K562 (cell line): ENCODE data around the gene SESN2. TPM values are rescaled to one million over a fixed set of nuclear protein-coding genes. Genes with fewer than 3 reads are reported as not detected.
A peak's percentile ranks its signal among the peaks of the same experiment; 100 is the strongest.

ENCODE experiments used
- ATAC-seq: fragments of 200-7000 bp; cut with Tn5 transposase; 3 replicates; pipeline ENCODE4 v1.9.1; 2020; ENCODE audit warnings: moderate library complexity
- BruUV-seq: library from RNA; stranded (reverse); fragments of 400-500 nt; replicated peaks from 2 replicates; lab custom pipeline; 2021; lab: Mats Ljungman, UMichigan
- CTCF ChIA-PET: fragments of 300-600 bp; formaldehyde crosslinking; extraction: SDS; loops from one replicate; lab custom pipeline; 2021; ENCODE audit warnings: low intra/inter-chr PET ratio; lab: Yijun Ruan, JAX
- POLR2A ChIA-PET: fragments of 300-600, 350-650 bp; sonication (Branson Sonifier 250); formaldehyde crosslinking; extraction: SDS; loops from one replicate; lab custom pipeline; 2021; ENCODE audit warnings: antibody characterized with exemption, inconsistent platforms; lab: Yijun Ruan, JAX
- DNase-seq, 4 experiments: peaks; one replicate each; pipeline versions ENCODE4 v3.0.0 to v3.0.0-alpha.2; 2011 to 2018; ENCODE audit warnings: low spot score in 3 of 4, mixed read lengths in 3 of 4; ENCODE audit errors: extremely low read depth in 1 of 4
- FAIRE-seq: peaks from 2 replicates; lab custom pipeline; 2011; peaks lifted over from hg19 to GRCh38; lab: Jason Lieb, UNC
- H2AFZ ChIP-seq: 2 replicates; pipeline ENCODE4 v1.6.0; 2011; ENCODE audit warnings: low read depth, low read length, control low read depth, inconsistent platforms
- H3K27ac ChIP-seq: fragments of 200-600 bp; 3 replicates; pipeline ENCODE4 v1.8.0; 2011; ENCODE audit warnings: low read depth, mild to moderate bottlenecking, control low read depth, inconsistent platforms, low read length, moderate library complexity, mixed read lengths; ENCODE audit errors: extremely low read depth
- H3K27me3 ChIP-seq, 2 experiments: fragments of 300-600 bp in 1 of 2; 2 replicates in 1 of 2; 3 replicates in 1 of 2; pipeline versions ENCODE4 v1.6.0 to v1.8.0; 2011; ENCODE audit warnings: inconsistent platforms in 2 of 2, low read length in 2 of 2, mild to moderate bottlenecking in 1 of 2, mixed read lengths in 1 of 2, moderate library complexity in 1 of 2; ENCODE audit not compliant: control insufficient read depth in 2 of 2, insufficient read depth in 2 of 2
- H3K36me3 ChIP-seq: fragments of 300-600 bp; 3 replicates; pipeline ENCODE4 v1.8.0; 2011; ENCODE audit warnings: mild to moderate bottlenecking, low read length, inconsistent platforms; ENCODE audit not compliant: control insufficient read depth, insufficient read depth
- H3K4me1 ChIP-seq, 2 experiments: fragments of 200-600 bp in 1 of 2; replicated peaks in 1 of 2; 2 replicates in 1 of 2; 3 replicates in 1 of 2; pipeline versions ENCODE4 v1.5.1 to v1.8.0; 2011; ENCODE audit warnings: inconsistent platforms in 2 of 2, low read length in 2 of 2, mild to moderate bottlenecking in 1 of 2, mixed read lengths in 1 of 2, moderate library complexity in 1 of 2; ENCODE audit not compliant: control insufficient read depth in 2 of 2, insufficient read depth in 2 of 2
- H3K4me2 ChIP-seq: 2 replicates; pipeline ENCODE4 v1.6.1; 2011; ENCODE audit warnings: low read length, control low read depth, inconsistent platforms, mixed read lengths; ENCODE audit not compliant: insufficient read depth
- H3K4me3 ChIP-seq: fragments of 200-600 bp; sonication (generic), shearing (Covaris generic); 2 replicates; pipeline ENCODE4 v1.5.1; 2016; ENCODE audit warnings: control low read depth, inconsistent platforms
- H3K79me2 ChIP-seq: fragments of 200-600 bp; 3 replicates; pipeline ENCODE4 v1.8.0; 2011; ENCODE audit warnings: low read length, inconsistent platforms; ENCODE audit not compliant: control insufficient read depth, insufficient read depth
- H3K9ac ChIP-seq, 2 experiments: 2 replicates each; pipeline versions ENCODE4 v1.6.0 to v1.6.1; 2011; ENCODE audit warnings: low read depth in 2 of 2, low read length in 2 of 2, control low read depth in 1 of 2, inconsistent platforms in 1 of 2, mild to moderate bottlenecking in 1 of 2, mixed read lengths in 1 of 2; ENCODE audit not compliant: insufficient read depth in 1 of 2
- H3K9me1 ChIP-seq: one replicate; pipeline ENCODE4 v1.6.0; 2011; ENCODE audit warnings: inconsistent platforms, mild to moderate bottlenecking, low read length, moderate library complexity; ENCODE audit not compliant: control insufficient read depth, insufficient read depth
- H3K9me3 ChIP-seq: replicated peaks from 2 replicates; pipeline ENCODE4 v1.5.1; 2011; ENCODE audit warnings: low read depth, low read length, inconsistent platforms; ENCODE audit not compliant: control insufficient read depth, insufficient read depth
- H4K20me1 ChIP-seq: replicated peaks from 2 replicates; pipeline ENCODE4 v1.6.1; 2011; ENCODE audit warnings: low read length, inconsistent platforms, mixed read lengths; ENCODE audit not compliant: control insufficient read depth, insufficient read depth
- CBFB ChIP-seq: sonication (generic); formaldehyde crosslinking; IDR thresholded peaks from 2 replicates; pipeline ENCODE4 v1.4.0; 2020; ENCODE audit warnings: mild to moderate bottlenecking, missing genetic modification reagents
- KDM4B ChIP-seq, 2 experiments: fragments of 450-650 bp in 1 of 2; sonication (generic) in 1 of 2; IDR thresholded peaks; 2 replicates each; pipeline ENCODE4 v1.6.1; 2016 to 2017; ENCODE audit warnings: borderline replicate concordance in 2 of 2, antibody characterized with exemption in 1 of 2, low read depth in 1 of 2, mild to moderate bottlenecking in 1 of 2
- SMC3 ChIP-seq: conservative IDR thresholded peaks from 2 replicates; pipeline ENCODE4 v1.6.1; 2011; ENCODE audit warnings: low read depth, low read length, improper control_type of control experiment; ENCODE audit not compliant: insufficient read depth
- YY1 ChIP-seq, 3 experiments: IDR thresholded peaks; 2 replicates each; pipeline ENCODE4 v1.6.1; 2011; ENCODE audit warnings: low read length in 2 of 3, mild to moderate bottlenecking in 2 of 3, moderate library complexity in 2 of 3, borderline replicate concordance in 1 of 3, control low read depth in 1 of 3, low read depth in 1 of 3; ENCODE audit not compliant: insufficient read depth in 3 of 3, insufficient replicate concordance in 2 of 3, control insufficient read depth in 1 of 3, insufficient read length in 1 of 3; ENCODE audit errors: extremely low read depth in 1 of 3
- ZNF717 ChIP-seq: fragments of 250-450 bp; sonication (Bioruptor Pico); IDR thresholded peaks from 2 replicates; pipeline ENCODE4 v1.5.0; 2021
- WGBS: fragments of 100-300 bp; shearing (Covaris generic); methylation state at CpG from one replicate; pipeline ENCODE4 v1.1.6; 2016; ENCODE audit warnings: low coverage, mixed read lengths; ENCODE audit not compliant: insufficient coverage; ENCODE audit errors: missing lambda C conversion rate; 5-methylcytosine and 5-hydroxymethylcytosine counted together
- in situ Hi-C: fragments of 300-500 bp; cut with MboI; formaldehyde crosslinking; loops from 4 replicates; pipeline ENCODE4 v1.15.0; 2018; ENCODE audit warnings: inconsistent platforms, mixed read lengths
- intact Hi-C: fragments of 100-400 bp; cut with micrococcal nuclease; formaldehyde crosslinking; loops from 2 replicates; pipeline ENCODE4 v1.14.2; 2022
- polyA plus RNA-seq, 8 experiments: library from polyadenylated mRNA; depleted of rRNA in 4 of 8; stranded (reverse) in 5 of 8; unstranded in 3 of 8; fragments of >200 nt; fragmentation: Nextera tagmentation in 2 of 8; fragmentation: Illumina TruSeq in 1 of 8; extraction: Ambion mirVana in 2 of 8; extraction: Trizol in 1 of 8; gene quantifications; 2 replicates each; pipeline versions ENCODE4 v1.2.1 to v1.2.3, GENCODE V29; 2011 to 2014; ENCODE audit warnings: inconsistent platforms in 1 of 8, missing spikeins in 1 of 8
- total RNA-seq, 7 experiments: library from RNA; depleted of rRNA in 6 of 7; stranded (reverse); fragments of >200 nt in 6 of 7; fragmentation: Illumina TruSeq in 2 of 7; extraction: Trizol in 2 of 7; gene quantifications; 2 replicates each; pipeline versions ENCODE4 v1.2.1 to v1.2.3, GENCODE V29; 2011 to 2021; ENCODE audit warnings: low replicate concordance in 1 of 7
- TF ChIP-seq, protein P1 (sequence below): fragments of 250-450 bp; sonication (Bioruptor Pico); IDR thresholded peaks from 2 replicates; pipeline ENCODE4 v1.9.0; 2021; ENCODE audit warnings: mild to moderate bottlenecking, inconsistent platforms
- TF ChIP-seq, protein P2 (sequence below): fragments of 450-650 bp; formaldehyde crosslinking; IDR thresholded peaks from 2 replicates; pipeline ENCODE4 v1.4.0; 2022; ENCODE audit warnings: missing genetic modification characterization
- TF ChIP-seq, protein P3 (sequence below): IDR thresholded peaks from 2 replicates; pipeline ENCODE4 v1.6.1; 2011; ENCODE audit warnings: borderline replicate concordance, low read depth, mild to moderate bottlenecking, moderate library complexity, low read length; ENCODE audit not compliant: insufficient read depth, poor library complexity, severe bottlenecking
- TF ChIP-seq, protein P4 (sequence below): sonication (generic); IDR thresholded peaks from 2 replicates; pipeline ENCODE4 v1.6.1; 2016
- TF ChIP-seq, protein P5 (sequence below): fragments of 450-650 bp; formaldehyde crosslinking; IDR thresholded peaks from 2 replicates; pipeline ENCODE4 v1.4.0; 2020; ENCODE audit warnings: mild to moderate bottlenecking

Gene SESN2
- total and polyA plus RNA-seq, 9 of the 15 experiments (the other 6 are each of a cell fraction or from before 2014, with no cell fraction given), result 3.7 to 71.3 (median 16.8) TPM

DNA sequence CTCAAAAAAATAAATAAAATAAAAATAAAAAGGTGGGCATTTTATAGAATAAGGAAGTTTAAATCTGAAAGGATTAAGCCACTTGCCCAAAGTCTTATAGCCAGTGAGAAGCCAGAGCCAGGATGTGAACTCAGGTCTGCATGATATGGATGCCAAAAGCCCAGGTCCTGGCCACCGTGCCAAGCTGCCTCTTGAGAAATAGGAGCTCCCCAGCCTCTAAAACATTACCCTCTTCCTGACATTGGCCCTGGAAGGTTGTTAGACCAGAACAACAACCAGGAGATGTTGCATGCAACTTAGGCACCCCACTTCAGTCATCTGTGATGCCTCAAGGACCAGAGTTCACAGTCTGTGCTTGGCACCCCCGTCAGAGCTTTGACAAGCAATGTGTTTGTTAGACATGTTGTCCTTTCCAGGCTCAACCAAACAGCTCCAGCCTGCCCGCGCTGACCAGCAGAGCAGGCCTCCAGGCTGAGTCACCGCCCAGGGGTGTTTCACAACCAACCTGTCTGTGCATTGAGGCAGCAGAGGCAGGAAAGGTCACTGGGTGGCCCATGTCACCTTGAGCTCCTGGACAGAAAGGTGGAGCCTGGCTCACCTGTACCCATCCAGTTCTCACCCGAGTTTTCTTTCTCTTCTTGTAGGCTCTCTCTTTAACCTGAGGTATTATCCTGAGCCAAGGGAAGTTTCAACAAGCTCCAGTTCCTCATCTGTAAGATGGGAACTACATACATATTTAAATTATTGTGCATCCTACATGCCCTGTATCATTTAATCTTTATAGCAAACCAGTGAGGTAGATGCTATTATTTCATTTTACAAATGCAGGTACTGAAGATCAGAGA lies 54.6 kb downstream of the SESN2 start:
- ChIA-PET POLR2A (interaction anchor here (0.9 to 7.9 kb wide), 6 partner anchors 9 to 49 kb away, joined by 3 to 102 read pairs (median 6); partner anchors contain the start of gene MED18), CTCF (no interaction called here)
- FAIRE-seq, result peak; percentile 59
- Histone ChIP-seq H3K9me3 (no peaks in the 10 kb centered on the region), H3K9ac (peak overlapping the region; percentile 9 to 67; a peak in 3 of 4 replicates), H3K36me3 (no peaks in the 10 kb centered on the region), H3K4me3 (no peak overlapping the region), H4K20me1 (no peaks in the 10 kb centered on the region), H3K9me1 (no peaks in the 10 kb centered on the region), H3K27ac (peak overlapping the region; percentile 20; the same call in 1 of the 3 replicates), H2AFZ (peak overlapping the region; percentile 90), H3K4me2 (peak overlapping the region; percentile 33), H3K4me1 (peaks cover 10 to 11% of the 10 kb centered on the region in 2 experiments; a peak in 4 of 5 replicates), H3K27me3 (no peaks in the 10 kb centered on the region), H3K79me2 (no peaks in the 10 kb centered on the region)
- ATAC-seq, result peak; percentile 96
- DNase-seq, result peak in 3 of 4 experiments; percentile 42 to 72 (median 63)
- in situ Hi-C loops, result no loop called here
- 20% methylated on average over 6 of the region's 6 CpGs for WGBS
- BruUV-seq, result no TSS peak
- intact Hi-C loops, result no loop called here
- TF ChIP-seq, protein P1, sequence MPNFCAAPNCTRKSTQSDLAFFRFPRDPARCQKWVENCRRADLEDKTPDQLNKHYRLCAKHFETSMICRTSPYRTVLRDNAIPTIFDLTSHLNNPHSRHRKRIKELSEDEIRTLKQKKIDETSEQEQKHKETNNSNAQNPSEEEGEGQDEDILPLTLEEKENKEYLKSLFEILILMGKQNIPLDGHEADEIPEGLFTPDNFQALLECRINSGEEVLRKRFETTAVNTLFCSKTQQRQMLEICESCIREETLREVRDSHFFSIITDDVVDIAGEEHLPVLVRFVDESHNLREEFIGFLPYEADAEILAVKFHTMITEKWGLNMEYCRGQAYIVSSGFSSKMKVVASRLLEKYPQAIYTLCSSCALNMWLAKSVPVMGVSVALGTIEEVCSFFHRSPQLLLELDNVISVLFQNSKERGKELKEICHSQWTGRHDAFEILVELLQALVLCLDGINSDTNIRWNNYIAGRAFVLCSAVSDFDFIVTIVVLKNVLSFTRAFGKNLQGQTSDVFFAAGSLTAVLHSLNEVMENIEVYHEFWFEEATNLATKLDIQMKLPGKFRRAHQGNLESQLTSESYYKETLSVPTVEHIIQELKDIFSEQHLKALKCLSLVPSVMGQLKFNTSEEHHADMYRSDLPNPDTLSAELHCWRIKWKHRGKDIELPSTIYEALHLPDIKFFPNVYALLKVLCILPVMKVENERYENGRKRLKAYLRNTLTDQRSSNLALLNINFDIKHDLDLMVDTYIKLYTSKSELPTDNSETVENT (CRISPR knock-in tag), result no peak
- TF ChIP-seq ZNF717, result no peak
- peak; percentile 68; the same call in 1 of the 2 replicates for TF ChIP-seq CBFB (CRISPR knock-in tag)
- TF ChIP-seq YY1 (IDR thresholded peaks at IDR 0.05; ENCODE audit: borderline replicate concordance in 1 of 3, control insufficient read depth in 1 of 3, extremely low read depth in 1 of 3, insufficient read depth in 3 of 3, insufficient read length in 1 of 3, insufficient replicate concordance in 2 of 3, low read depth in 1 of 3, low read length in 2 of 3), result peak in 1 of 3 experiments; percentile 12
- TF ChIP-seq KDM4B (IDR thresholded peaks at IDR 0.05; ENCODE audit: borderline replicate concordance in 2 of 2, low read depth in 1 of 2), result no peak
- no peak for TF ChIP-seq SMC3
- TF ChIP-seq, protein P2, sequence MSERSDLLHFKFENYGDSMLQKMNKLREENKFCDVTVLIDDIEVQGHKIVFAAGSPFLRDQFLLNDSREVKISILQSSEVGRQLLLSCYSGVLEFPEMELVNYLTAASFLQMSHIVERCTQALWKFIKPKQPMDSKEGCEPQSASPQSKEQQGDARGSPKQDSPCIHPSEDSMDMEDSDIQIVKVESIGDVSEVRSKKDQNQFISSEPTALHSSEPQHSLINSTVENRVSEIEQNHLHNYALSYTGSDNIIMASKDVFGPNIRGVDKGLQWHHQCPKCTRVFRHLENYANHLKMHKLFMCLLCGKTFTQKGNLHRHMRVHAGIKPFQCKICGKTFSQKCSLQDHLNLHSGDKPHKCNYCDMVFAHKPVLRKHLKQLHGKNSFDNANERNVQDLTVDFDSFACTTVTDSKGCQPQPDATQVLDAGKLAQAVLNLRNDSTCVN (CRISPR knock-in tag), result peak; percentile 70; the same call in 1 of the 2 replicates
- TF ChIP-seq, protein P3, sequence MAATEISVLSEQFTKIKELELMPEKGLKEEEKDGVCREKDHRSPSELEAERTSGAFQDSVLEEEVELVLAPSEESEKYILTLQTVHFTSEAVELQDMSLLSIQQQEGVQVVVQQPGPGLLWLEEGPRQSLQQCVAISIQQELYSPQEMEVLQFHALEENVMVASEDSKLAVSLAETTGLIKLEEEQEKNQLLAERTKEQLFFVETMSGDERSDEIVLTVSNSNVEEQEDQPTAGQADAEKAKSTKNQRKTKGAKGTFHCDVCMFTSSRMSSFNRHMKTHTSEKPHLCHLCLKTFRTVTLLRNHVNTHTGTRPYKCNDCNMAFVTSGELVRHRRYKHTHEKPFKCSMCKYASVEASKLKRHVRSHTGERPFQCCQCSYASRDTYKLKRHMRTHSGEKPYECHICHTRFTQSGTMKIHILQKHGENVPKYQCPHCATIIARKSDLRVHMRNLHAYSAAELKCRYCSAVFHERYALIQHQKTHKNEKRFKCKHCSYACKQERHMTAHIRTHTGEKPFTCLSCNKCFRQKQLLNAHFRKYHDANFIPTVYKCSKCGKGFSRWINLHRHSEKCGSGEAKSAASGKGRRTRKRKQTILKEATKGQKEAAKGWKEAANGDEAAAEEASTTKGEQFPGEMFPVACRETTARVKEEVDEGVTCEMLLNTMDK, result no peak
- TF ChIP-seq, protein P4, sequence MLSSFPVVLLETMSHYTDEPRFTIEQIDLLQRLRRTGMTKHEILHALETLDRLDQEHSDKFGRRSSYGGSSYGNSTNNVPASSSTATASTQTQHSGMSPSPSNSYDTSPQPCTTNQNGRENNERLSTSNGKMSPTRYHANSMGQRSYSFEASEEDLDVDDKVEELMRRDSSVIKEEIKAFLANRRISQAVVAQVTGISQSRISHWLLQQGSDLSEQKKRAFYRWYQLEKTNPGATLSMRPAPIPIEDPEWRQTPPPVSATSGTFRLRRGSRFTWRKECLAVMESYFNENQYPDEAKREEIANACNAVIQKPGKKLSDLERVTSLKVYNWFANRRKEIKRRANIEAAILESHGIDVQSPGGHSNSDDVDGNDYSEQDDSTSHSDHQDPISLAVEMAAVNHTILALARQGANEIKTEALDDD, result peak; percentile 56; the same call in 1 of the 2 replicates
- TF ChIP-seq, protein P5, sequence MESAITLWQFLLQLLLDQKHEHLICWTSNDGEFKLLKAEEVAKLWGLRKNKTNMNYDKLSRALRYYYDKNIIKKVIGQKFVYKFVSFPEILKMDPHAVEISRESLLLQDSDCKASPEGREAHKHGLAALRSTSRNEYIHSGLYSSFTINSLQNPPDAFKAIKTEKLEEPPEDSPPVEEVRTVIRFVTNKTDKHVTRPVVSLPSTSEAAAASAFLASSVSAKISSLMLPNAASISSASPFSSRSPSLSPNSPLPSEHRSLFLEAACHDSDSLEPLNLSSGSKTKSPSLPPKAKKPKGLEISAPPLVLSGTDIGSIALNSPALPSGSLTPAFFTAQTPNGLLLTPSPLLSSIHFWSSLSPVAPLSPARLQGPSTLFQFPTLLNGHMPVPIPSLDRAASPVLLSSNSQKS (CRISPR knock-in tag), result no peak
